Activated T-cell treated with anti-CD3 and anti-CD28 coated beads for 4 hours (primary cell): ENCODE results near the gene C3orf38.
"Not testable (repeated sequence)": the region's sequence is repeated elsewhere in the genome, so short reads cannot be mapped to it uniquely, and the experiment has no call there.

ENCODE experiments used
- DNase-seq: peaks from one replicate; pipeline ENCODE4 v3.0.0-alpha.2; 2020

The C3orf38 gene

GRCh38 chr3:88166419-88166971 lies 16.7 kb downstream of the C3orf38 start:
- no peak for DNase-seq

DNA sequence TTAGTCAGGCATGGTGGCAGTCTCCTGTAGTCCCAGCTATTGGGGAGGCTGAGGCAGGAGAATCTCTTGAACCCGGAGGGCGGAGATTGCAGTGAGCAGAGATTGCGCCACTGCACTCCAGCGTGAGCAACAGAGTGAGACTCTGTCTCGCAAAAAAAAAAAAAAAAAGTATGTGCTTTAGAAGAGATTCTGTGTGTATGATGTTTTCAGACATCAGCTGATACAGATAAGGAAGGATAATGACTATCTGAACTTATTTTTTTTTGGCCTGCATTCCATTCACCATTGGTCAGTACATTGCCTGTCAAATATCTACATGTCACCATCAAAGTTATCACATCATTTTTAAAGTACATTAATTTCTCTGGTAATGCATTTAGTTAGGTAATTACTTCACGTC lies 17.4 kb downstream of the C3orf38 start:
- DNase-seq: no peak

DNA sequence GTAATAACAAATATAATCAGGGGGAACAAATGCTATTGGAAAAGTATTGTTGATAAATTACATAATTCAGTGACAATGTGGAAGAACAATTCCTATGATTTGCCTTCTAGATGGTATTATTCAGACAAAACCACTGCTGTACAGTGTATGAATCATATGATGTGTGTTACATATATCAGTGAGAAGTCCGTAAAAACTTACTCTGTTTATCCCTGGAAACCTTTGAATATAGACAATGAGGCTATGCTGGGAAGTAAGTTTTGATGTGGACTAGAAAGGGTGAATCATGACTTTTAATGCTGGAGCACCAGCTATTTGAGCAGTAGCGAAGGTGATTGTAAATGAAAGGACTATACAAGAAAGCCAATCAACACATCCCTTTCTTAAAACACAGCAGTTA lies 17.9 kb downstream of the C3orf38 start:
- no peak for DNase-seq

DNA sequence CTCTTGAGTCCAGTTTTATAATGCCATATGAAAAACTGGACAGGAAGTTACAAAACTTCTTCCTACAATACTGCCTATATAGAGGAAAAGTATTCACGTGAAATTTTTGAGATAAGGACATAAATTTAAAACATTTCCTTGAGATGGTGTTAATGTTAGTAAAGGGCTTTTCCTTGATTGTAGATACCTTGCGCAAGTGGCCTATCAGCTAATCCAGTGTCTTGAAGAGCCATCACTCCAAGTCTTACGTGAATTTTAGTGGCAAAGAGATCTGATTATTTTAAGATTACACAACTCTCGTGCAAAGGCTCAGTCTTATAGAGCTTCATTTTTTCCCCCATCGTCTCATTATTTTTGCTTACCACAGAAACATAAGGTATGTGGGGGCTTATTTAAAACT lies 18.4 kb downstream of the C3orf38 start:
- DNase-seq: no peak

DNA sequence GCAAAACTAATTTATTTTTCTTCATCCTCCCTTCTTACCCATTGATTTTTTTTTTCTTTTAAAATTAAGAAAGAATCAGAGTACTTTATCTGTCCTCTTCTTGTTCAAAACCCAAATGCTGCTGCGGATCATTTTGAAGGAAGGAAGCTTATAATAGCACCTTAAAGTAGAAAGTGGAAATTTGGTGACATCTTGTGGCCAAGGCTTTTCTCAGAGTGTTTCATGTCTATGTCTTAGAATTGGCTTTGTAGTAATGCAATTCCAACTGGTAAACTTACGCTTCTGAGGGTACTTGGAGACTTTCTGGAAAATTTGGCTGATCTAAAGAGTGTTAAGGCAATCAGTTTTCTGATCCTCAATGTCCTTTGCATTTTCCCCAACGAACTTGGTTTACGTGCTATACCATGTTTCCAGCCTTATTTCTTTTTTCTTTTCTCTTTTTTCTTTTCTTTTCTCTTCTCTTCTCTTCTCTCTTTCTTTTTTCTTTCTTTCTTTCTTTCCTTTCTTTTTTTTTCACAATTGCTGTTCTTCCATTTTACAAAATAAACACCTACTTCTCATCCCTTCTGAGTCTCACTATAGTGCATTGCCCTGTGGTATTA lies 30.7 kb downstream of the C3orf38 start:
- no peak for DNase-seq

DNA sequence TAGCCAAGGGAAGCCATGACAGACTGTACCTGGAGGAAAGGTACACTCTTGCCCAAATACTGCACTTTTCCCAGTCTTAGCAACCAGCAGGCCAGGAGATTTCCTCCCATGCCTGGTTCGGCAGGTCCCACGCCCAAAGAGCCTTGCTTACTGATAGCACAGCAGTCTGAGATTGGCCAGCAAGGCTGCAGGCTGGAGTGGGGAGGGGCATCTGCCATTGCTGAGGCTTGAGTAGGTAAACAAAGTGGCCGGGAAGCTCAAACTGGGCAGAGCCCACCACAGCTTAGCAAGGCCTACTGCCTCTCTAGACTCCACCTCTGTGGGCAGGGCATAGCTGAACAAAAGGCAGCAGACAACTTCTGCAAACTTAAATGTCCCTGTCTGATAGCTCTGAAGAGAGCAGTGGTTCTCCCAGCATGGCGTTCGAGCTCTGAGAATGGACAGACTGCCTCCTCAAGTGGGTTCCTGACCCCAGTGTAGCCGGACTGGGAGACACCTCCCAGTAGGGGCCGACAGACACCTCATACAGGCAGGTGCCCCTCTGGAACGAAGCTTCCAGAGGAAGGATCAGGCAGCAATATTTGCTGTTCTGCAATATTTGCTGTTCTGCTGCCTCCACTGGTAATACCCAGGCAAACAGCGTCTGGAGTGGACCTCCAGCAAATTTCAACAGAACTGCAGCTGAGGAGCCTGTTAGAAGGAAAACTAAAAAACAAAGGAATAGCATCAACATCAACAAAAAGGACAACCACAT lies 32.6 kb downstream of the C3orf38 start:
- DNase-seq: not testable (repeated sequence)

DNA sequence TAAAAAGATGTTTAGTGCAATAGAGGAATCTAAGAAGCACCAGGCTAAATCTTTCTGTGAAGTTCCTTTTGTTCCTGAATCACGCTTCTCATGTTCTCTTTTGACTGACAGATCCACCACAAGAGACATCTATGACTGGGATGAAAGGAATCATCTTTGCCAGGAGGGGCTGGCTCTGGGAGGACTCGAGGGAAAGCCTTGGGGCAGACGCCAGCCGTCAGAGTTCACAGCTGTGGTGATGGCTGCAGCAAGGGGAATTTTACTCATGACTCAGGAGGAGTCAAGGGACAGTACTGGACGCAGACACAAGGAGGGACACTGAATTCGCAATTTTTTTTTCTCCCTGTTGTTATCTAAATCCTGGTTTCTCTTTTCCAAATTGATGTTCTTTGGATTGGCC lies 38.7 kb downstream of the C3orf38 start:
- DNase-seq: no peak

GRCh38 chr3:88189361-88189810 lies 39.6 kb downstream of the C3orf38 start:
- DNase-seq: no peak

DNA sequence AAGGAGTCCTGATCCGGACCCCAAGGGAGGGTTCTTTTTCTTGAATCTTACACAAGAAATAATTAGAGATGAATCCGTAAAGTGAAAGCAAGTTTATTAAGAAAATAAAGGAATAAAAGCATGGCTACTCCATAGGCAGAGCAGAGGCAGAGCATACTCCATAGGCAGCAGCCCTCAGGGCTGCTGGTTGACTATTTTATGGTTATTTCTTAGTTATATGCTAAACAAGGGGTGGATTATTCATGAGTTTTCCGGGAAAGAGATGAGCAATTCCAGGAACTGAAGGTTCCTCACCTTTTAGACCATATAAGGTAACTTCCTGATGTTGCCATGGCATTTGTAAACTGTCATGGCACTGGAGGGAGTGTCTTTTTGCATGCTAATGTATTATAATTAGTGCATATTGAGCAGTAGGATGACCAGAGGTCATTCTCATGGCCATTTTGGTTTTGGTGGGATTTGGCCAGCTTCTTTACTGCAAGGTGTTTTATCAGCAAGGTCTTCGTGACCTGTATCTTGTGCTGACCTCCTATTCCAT lies 42.2 kb downstream of the C3orf38 start:
- DNase-seq: no peak

DNA sequence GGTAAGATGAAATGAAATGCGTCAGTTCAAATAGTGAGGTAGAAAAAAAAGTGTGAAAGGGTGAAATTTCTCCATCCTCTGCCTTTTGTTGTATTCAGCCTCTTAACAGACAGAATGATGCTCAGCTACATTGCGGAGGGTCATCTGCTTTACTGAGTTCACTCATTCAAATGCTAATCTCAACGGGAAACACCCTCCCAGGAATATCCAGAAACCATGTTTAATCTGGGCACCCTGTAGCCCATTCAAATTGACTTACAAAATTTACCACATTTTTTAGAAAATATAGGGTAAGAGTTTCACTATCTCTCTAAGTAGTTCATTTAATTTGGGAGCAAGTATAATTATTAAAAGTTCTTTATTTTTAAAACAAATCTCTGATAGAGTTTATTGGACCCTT lies 42.9 kb downstream of the C3orf38 start:
- DNase-seq: no peak

- DNase-seq: no peak
Observed at GRCh38 chr3:88195951-88196434, 46.2 kb downstream of the C3orf38 start.

DNA sequence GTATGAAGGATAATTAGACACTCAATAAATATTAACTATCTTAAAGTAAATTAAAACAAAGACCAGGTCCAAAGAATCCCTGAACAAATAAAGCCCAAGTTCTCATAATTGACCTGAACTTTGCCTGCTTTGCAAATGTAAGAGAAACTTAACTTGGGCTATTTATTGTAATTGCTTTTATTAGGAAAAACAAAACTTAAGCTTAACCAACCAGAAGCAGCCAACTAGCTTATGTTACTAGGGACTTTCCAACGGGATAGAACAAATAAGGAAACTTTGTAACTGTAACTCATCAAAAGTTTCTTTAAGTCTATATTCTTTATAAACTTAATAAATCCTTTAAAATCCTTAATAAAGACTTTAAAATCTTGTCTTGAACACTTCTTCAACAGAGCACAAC lies 48.4 kb downstream of the C3orf38 start:
- no peak for DNase-seq

- DNase-seq: peak; percentile 19
Observed at GRCh38 chr3:88203642-88204055, 53.9 kb downstream of the C3orf38 start.
